WI38 (cell line): ENCODE results near the gene ELF5.

Experiments
- H3K4me3 ChIP-seq: 2 replicates; pipeline ENCODE4 v1.5.1; 2011; ENCODE audit warnings: low read depth, mild to moderate bottlenecking, control low read depth, low read length
- TF ChIP-seq, protein P1 (sequence below): IDR thresholded peaks from 2 replicates; pipeline ENCODE4 v1.5.1; 2012; ENCODE audit warnings: low read depth, mild to moderate bottlenecking, control low read depth, low read length

ELF5 gene

DNA sequence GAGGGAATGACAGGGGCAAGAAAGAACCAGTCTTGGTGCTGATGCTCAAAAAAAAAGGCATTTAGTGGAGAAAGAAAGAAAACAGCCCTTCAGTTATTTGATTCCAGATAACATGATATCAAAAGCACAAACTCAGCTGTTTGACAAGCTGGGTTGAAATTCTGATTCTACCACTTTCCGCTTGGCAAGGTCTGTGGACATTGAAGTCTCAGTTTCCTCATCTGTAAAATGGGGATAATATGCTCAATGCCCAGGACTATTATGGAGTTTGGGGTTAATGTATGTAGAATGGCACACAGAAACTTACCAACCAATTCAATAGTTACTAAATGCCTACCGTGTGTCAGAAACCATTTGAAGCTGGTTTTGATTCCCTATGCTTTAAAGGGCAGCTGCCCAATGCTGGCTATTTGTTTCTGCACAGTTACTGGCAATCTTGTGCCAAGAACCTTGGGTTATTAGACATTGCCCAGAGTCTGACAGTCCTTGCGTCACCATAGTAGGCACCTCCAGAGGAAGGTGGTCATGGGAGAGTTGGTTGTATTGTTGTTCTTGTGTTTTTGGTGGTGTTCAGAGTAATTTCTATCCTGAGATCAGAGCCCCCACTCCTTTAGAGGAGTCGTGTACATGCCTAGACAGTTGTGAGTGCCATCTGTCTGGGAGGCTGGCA, 19.5 kb downstream of the ELF5 start:
- TF ChIP-seq, protein P1, sequence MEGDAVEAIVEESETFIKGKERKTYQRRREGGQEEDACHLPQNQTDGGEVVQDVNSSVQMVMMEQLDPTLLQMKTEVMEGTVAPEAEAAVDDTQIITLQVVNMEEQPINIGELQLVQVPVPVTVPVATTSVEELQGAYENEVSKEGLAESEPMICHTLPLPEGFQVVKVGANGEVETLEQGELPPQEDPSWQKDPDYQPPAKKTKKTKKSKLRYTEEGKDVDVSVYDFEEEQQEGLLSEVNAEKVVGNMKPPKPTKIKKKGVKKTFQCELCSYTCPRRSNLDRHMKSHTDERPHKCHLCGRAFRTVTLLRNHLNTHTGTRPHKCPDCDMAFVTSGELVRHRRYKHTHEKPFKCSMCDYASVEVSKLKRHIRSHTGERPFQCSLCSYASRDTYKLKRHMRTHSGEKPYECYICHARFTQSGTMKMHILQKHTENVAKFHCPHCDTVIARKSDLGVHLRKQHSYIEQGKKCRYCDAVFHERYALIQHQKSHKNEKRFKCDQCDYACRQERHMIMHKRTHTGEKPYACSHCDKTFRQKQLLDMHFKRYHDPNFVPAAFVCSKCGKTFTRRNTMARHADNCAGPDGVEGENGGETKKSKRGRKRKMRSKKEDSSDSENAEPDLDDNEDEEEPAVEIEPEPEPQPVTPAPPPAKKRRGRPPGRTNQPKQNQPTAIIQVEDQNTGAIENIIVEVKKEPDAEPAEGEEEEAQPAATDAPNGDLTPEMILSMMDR, result no peak

DNA sequence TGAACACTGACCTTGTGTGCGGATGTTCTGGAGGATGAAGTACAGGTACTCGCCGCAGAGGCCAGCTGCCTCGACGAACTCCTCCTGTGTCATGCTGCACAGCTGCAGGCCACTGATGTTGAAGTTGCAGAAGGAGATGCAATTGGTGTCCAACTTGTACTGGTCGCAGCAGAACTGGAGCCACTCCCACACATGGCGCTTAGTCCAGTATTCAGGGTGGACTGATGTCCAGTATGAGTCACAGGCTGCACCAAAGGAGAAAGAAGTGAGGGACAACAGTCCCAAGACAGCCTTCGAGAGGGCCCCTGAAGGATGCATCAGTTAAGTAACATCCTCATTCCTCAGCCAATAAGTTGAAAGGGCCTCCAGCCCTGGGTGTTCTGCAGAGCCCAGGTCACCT, 20.1 kb downstream of the ELF5 start:
- TF ChIP-seq, protein P1, result no peak

More for the DNA sequence above, 19.5 kb downstream of the ELF5 start:
- H3K4me3 ChIP-seq, result no peak overlapping the region

DNA sequence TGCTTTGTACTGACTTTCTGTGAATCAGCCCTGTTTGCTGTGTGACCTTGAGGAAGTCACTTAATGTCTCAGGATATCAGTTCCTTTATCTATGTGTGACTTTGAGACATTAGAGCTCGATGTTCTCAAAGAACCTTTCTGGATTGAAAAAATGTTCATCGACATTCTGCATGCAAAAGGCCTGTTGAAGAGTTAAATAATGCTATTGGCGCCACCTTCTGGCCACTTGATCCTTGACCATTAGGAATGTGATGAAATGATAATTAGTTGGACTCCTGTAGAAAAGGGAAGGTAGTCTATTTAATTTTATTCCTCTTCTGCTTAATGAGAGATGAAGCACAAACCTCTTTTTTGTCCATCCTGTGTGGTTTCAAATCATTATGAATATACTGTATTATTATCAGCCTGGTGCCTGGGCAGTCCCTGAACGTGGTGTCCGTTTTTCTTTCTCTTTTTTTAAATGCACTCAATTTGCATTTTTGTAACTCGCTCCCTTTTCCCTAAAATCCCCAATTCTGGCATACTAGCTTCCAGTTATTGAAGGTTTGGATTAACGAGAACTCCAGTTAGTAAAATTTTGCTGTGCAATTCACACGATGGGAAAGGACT, 20.7 kb downstream of the ELF5 start:
- TF ChIP-seq, protein P1, result no peak

More for the DNA sequence above, 20.1 kb downstream of the ELF5 start:
- no peak overlapping the region for H3K4me3 ChIP-seq

DNA sequence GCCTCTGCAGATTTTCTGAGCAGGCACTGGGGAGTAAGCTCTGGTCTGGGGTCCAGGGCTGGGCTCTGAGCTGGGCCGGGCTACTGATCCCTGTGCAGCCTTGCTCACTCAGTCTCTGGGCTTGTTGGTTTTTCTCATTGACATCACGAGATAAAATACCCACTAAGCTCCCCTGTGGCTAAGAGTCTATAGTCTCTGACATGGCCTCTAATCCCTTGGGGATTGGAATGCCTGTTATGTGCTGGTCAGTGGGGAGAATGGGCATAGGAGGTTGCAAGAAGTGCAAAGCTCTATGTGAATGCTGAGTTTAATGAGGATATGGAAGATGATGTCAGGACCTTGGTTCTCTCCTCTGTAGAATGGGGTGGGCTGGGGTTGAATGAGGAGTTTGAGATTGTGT, 23.3 kb downstream of the ELF5 start:
- H3K4me3 ChIP-seq, result no peak overlapping the region
- TF ChIP-seq, protein P1, result no peak

More for the DNA sequence above, 20.7 kb downstream of the ELF5 start:
- H3K4me3 ChIP-seq, result no peak overlapping the region

DNA sequence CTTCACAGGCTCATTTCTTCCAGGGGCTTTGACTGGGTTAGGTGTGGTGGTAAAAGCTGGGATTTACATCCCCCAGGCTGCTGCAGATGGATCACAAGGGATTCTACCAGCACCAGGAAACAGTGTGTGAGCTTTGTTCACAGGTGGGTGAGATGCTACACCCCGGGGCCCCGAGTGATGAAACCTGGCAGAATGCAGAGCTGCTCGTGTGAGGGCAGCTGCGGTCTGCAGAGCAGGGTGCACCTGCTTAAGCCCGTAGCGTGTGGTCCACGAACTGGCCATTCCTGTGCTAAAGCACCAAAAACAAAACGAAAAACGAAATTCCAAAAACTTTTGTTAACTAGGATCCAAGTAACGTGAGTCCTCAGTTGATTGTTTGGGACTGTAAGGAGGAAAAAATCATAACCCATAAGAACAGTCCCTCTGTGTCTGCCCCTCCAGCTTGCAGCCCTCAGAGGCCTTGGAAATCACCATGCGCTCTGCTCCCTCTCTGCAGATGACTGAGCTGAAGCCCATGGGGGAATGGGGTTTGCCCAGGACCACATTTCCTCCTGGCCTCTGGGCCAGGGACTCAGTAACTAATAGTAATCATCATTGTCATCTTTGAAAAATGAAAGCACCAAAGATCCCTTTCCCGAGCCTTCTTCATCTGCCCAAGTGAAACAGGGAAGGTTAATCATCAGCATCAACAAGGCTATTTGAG, 24.6 kb downstream of the ELF5 start:
- no peak overlapping the region for H3K4me3 ChIP-seq

DNA sequence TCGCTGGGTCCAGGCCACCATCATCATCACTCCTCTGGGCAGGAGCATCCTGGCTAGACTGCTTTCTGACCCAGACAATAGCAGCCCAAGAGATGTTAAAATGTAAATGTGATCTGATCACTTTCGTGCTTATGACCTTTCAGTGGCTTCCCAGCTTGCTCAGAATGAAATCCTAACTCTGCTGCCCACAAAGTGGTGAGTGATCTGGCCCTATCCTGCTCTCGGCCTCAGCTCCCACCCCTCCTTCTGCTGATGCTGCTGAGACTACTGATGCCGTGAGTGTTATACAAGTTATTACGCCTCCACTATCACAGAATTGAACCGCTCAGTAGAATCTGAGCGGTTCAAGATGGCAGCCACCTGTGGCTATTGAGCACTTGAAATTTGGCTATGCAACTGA, 26.2 kb downstream of the ELF5 start:
- TF ChIP-seq, protein P1, result no peak
- no peak overlapping the region for H3K4me3 ChIP-seq

More for the DNA sequence above, 24.6 kb downstream of the ELF5 start:
- TF ChIP-seq, protein P1, result no peak
